GM23338 (cell line): ENCODE measurements around the gene C20orf204. TPM values are rescaled to one million over a fixed set of nuclear protein-coding genes. Genes with fewer than 3 reads are reported as not detected.

ENCODE experiments used
- ATAC-seq: fragments of 200-7000 bp; cut with Tn5 transposase; 3 replicates; pipeline ENCODE4 v1.9.1; 2020
- DNase-seq: peaks from one replicate; pipeline ENCODE4 v3.0.0-alpha.2; 2015; ENCODE audit warnings: low spot score
- H2AFZ ChIP-seq: fragments of 200-600 bp; sonication (generic); 2 replicates; pipeline ENCODE4 v1.8.0; 2016; ENCODE audit warnings: antibody characterized with exemption, mild to moderate bottlenecking, moderate library complexity
- H3F3A ChIP-seq: fragments of 200-600 bp; sonication (generic); replicated peaks from 2 replicates; pipeline ENCODE4 v1.8.0; 2017; ENCODE audit warnings: antibody characterized with exemption, mixed run types, low read depth
- H3K27ac ChIP-seq: fragments of 200-600 bp; sonication (generic); 2 replicates; pipeline ENCODE4 v1.6.1; 2016; ENCODE audit warnings: low read depth
- H3K27me3 ChIP-seq: fragments of 200-600 bp; sonication (generic); 2 replicates; pipeline ENCODE4 v1.8.0; 2016; ENCODE audit warnings: mild to moderate bottlenecking, mixed run types, moderate library complexity; ENCODE audit not compliant: insufficient read depth
- H3K36me3 ChIP-seq: fragments of 200-600 bp; sonication (generic); 2 replicates; pipeline ENCODE4 v1.8.0; 2016; ENCODE audit warnings: mild to moderate bottlenecking; ENCODE audit not compliant: insufficient read depth
- H3K4me1 ChIP-seq: fragments of 200-600 bp; sonication (generic); 2 replicates; pipeline ENCODE4 v1.8.0; 2016; ENCODE audit warnings: mild to moderate bottlenecking, moderate library complexity; ENCODE audit not compliant: insufficient read depth
- H3K4me2 ChIP-seq: fragments of 200-600 bp; sonication (generic); 2 replicates; pipeline ENCODE4 v1.7.1; 2017; ENCODE audit warnings: mixed run types
- H3K4me3 ChIP-seq: fragments of 200-600 bp; sonication (generic); 2 replicates; pipeline ENCODE4 v1.6.1; 2016; ENCODE audit warnings: mixed run types
- H3K79me2 ChIP-seq: fragments of 200-600 bp; sonication (generic); replicated peaks from 2 replicates; pipeline ENCODE4 v1.8.0; 2017; ENCODE audit warnings: mild to moderate bottlenecking; ENCODE audit not compliant: insufficient read depth
- H3K9me2 ChIP-seq: fragments of 200-600 bp; sonication (generic); 2 replicates; pipeline ENCODE4 v1.8.0; 2017; ENCODE audit not compliant: insufficient read depth
- H4K20me1 ChIP-seq: fragments of 200-600 bp; sonication (generic); replicated peaks from 2 replicates; pipeline ENCODE4 v1.8.0; 2017; ENCODE audit warnings: mild to moderate bottlenecking; ENCODE audit not compliant: insufficient read depth
- H3K27ac Mint-ChIP-seq: 2 replicates; pipeline ENCODE4 v1.8.0; 2020; ENCODE audit warnings: inconsistent platforms, mild to moderate bottlenecking, moderate library complexity, mixed read lengths
- H3K27me3 Mint-ChIP-seq: 3 replicates; pipeline ENCODE4 v1.8.0; 2022; ENCODE audit warnings: low read depth, mild to moderate bottlenecking, moderate library complexity, mixed read lengths, inconsistent platforms; ENCODE audit not compliant: insufficient read depth, poor library complexity
- H3K36me3 Mint-ChIP-seq: 3 replicates; pipeline ENCODE4 v1.8.0; 2021; ENCODE audit warnings: low read depth, mild to moderate bottlenecking, inconsistent platforms, moderate library complexity, mixed read lengths
- H3K4me1 Mint-ChIP-seq: 3 replicates; pipeline ENCODE4 v1.8.0; 2020; ENCODE audit warnings: mild to moderate bottlenecking, inconsistent platforms, mixed read lengths
- H3K4me3 Mint-ChIP-seq: 3 replicates; pipeline ENCODE4 v1.8.0; 2021; ENCODE audit warnings: moderate library complexity, mild to moderate bottlenecking, inconsistent platforms, mixed read lengths
- H3K9me3 Mint-ChIP-seq: 3 replicates; pipeline ENCODE4 v1.8.0; 2020; ENCODE audit warnings: moderate library complexity, mild to moderate bottlenecking, inconsistent platforms, mixed read lengths
- CREB1 ChIP-seq: fragments of 250-450 bp; sonication (Bioruptor Pico); IDR thresholded peaks from 2 replicates; pipeline ENCODE4 v1.5.0; 2020; ENCODE audit warnings: low read depth, mild to moderate bottlenecking, moderate library complexity
- EZH2 ChIP-seq: fragments of 200-600 bp; sonication (generic); IDR thresholded peaks from one replicate; pipeline ENCODE4 v1.8.0; 2017; ENCODE audit warnings: antibody characterized with exemption, mild to moderate bottlenecking, low read depth; ENCODE audit not compliant: unreplicated experiment
- EZH2phosphoT487 ChIP-seq: fragments of 200-600 bp; sonication (generic); IDR thresholded peaks from one replicate; pipeline ENCODE4 v1.8.1; 2018; ENCODE audit warnings: antibody characterized with exemption; ENCODE audit not compliant: unreplicated experiment
- JUNB ChIP-seq: IDR thresholded peaks from one replicate; pipeline ENCODE4 v1.6.1; 2016; ENCODE audit warnings: antibody characterized with exemption; ENCODE audit not compliant: unreplicated experiment
- NANOG ChIP-seq: IDR thresholded peaks from 2 replicates; pipeline ENCODE4 v1.6.1; 2016; ENCODE audit warnings: antibody characterized with exemption, borderline replicate concordance
- POLR2AphosphoS5 ChIP-seq: IDR thresholded peaks from 2 replicates; pipeline ENCODE4 v1.6.1; 2016; ENCODE audit warnings: antibody characterized with exemption, low read depth
- STAT1 ChIP-seq: IDR thresholded peaks from one replicate; pipeline ENCODE4 v1.6.1; 2016; ENCODE audit warnings: antibody characterized with exemption; ENCODE audit not compliant: unreplicated experiment
- ZNF114 ChIP-seq: fragments of 250-450 bp; sonication (Bioruptor Pico); IDR thresholded peaks from 2 replicates; pipeline ENCODE4 v1.5.0; 2020; ENCODE audit warnings: mild to moderate bottlenecking, moderate library complexity
- ZNF331 ChIP-seq: fragments of 250-450 bp; sonication (Bioruptor Pico); IDR thresholded peaks from 2 replicates; pipeline ENCODE4 v1.5.0; 2020; ENCODE audit warnings: low read depth, mild to moderate bottlenecking, moderate library complexity
- polyA plus RNA-seq: library from polyadenylated mRNA; unstranded; fragments of >200 nt; fragmentation: Nextera tagmentation; extraction: Ambion mirVana; gene quantifications from 2 replicates; pipeline ENCODE4 v1.2.1, GENCODE V29; 2016
- total RNA-seq: library from RNA; depleted of rRNA; stranded (reverse); fragments of >200 nt; shearing (Covaris generic); gene quantifications from 2 replicates; pipeline ENCODE4 v1.2.3, GENCODE V29; 2014
- TF ChIP-seq, protein P1 (sequence below), 2 experiments: fragments of 200-600 bp in 1 of 2; sonication (generic) in 1 of 2; conservative IDR thresholded peaks; 2 replicates each; pipeline versions ENCODE4 v1.5.1 to v1.6.1; 2016 to 2017; ENCODE audit warnings: antibody characterized with exemption in 2 of 2, low read depth in 2 of 2, mild to moderate bottlenecking in 2 of 2, moderate library complexity in 1 of 2
- TF ChIP-seq, protein P2 (sequence below): IDR thresholded peaks from 2 replicates; pipeline ENCODE4 v1.6.1; 2016; ENCODE audit warnings: antibody characterized with exemption
- TF ChIP-seq, protein P3 (sequence below): fragments of 250-450 bp; sonication (Bioruptor Pico); IDR thresholded peaks from 2 replicates; pipeline ENCODE4 v1.5.0; 2020; ENCODE audit warnings: mild to moderate bottlenecking, moderate library complexity
- TF ChIP-seq, protein P4 (sequence below): IDR thresholded peaks from one replicate; pipeline ENCODE4 v1.6.1; 2018; ENCODE audit warnings: antibody characterized with exemption; ENCODE audit not compliant: unreplicated experiment

The C20orf204 gene
- total and polyA plus RNA-seq, 2 experiments from 2014 or later: 0.73 to 0.82 TPM

DNA sequence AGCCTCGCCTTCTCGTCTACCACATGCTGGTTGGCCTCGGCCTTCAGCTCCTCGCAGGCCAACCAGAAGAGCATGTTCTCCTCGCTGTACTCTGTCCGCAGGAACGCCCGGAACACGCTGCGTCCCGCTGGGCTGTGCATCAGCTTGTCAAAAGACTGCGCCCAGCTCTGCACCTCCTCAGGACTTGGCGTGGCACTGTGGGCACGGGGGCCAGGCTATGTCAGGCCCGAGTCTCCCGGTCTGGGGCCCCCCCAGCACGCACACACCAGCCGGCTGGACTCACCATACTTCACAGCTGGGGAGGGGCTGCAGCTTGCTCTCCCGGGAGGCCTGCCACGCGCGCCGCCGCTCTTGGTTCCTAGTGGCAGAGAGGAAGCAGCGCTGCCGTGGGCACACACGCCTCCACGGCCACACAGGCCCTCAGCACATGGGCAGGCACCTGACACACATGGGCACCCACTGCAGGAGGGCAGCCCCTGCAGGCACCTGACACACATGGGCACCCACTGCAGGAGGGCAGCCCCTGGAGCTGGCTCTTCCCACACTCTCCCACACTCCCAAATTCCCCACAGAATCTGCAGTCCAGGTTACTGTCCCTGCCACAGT lies 38.3 kb downstream of the C20orf204 start:
- Histone ChIP-seq H3K27ac (no peak overlapping the region), H3F3A (no peaks in the 10 kb centered on the region), H3K36me3 (no peaks in the 10 kb centered on the region), H3K4me1 (peaks cover 11% of the 10 kb centered on the region; the same call in 1 of the 2 replicates), H3K9me2 (no peaks in the 10 kb centered on the region), H2AFZ (no peak overlapping the region), H3K4me3 (no peak overlapping the region), H4K20me1 (no peaks in the 10 kb centered on the region), H3K27me3 (no peaks in the 10 kb centered on the region), H3K79me2 (no peaks in the 10 kb centered on the region), H3K4me2 (no peak overlapping the region)
- H3K9me3 Mint-ChIP-seq: no peaks in the 10 kb centered on the region
- H3K36me3 Mint-ChIP-seq: peaks cover 2% of the 10 kb centered on the region; the same call in 1 of the 3 replicates
- no peak overlapping the region for H3K4me3 Mint-ChIP-seq
- H3K27me3 Mint-ChIP-seq: peaks cover 6% of the 10 kb centered on the region
- TF ChIP-seq ZNF331 (CRISPR knock-in tag) (no peak), CREB1 (no peak), EZH2 (no peak), JUNB (no peak), POLR2AphosphoS5 (no peak), STAT1 (no peak), NANOG (no peak), EZH2phosphoT487 (no peak), ZNF114 (CRISPR knock-in tag) (no peak)
- TF ChIP-seq, protein P1, sequence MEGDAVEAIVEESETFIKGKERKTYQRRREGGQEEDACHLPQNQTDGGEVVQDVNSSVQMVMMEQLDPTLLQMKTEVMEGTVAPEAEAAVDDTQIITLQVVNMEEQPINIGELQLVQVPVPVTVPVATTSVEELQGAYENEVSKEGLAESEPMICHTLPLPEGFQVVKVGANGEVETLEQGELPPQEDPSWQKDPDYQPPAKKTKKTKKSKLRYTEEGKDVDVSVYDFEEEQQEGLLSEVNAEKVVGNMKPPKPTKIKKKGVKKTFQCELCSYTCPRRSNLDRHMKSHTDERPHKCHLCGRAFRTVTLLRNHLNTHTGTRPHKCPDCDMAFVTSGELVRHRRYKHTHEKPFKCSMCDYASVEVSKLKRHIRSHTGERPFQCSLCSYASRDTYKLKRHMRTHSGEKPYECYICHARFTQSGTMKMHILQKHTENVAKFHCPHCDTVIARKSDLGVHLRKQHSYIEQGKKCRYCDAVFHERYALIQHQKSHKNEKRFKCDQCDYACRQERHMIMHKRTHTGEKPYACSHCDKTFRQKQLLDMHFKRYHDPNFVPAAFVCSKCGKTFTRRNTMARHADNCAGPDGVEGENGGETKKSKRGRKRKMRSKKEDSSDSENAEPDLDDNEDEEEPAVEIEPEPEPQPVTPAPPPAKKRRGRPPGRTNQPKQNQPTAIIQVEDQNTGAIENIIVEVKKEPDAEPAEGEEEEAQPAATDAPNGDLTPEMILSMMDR (conservative IDR thresholded peaks at IDR 0.05; ENCODE audit: low read depth in 2 of 2): no peak
- TF ChIP-seq, protein P2, sequence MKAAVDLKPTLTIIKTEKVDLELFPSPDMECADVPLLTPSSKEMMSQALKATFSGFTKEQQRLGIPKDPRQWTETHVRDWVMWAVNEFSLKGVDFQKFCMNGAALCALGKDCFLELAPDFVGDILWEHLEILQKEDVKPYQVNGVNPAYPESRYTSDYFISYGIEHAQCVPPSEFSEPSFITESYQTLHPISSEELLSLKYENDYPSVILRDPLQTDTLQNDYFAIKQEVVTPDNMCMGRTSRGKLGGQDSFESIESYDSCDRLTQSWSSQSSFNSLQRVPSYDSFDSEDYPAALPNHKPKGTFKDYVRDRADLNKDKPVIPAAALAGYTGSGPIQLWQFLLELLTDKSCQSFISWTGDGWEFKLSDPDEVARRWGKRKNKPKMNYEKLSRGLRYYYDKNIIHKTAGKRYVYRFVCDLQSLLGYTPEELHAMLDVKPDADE: no peak
- TF ChIP-seq, protein P3, sequence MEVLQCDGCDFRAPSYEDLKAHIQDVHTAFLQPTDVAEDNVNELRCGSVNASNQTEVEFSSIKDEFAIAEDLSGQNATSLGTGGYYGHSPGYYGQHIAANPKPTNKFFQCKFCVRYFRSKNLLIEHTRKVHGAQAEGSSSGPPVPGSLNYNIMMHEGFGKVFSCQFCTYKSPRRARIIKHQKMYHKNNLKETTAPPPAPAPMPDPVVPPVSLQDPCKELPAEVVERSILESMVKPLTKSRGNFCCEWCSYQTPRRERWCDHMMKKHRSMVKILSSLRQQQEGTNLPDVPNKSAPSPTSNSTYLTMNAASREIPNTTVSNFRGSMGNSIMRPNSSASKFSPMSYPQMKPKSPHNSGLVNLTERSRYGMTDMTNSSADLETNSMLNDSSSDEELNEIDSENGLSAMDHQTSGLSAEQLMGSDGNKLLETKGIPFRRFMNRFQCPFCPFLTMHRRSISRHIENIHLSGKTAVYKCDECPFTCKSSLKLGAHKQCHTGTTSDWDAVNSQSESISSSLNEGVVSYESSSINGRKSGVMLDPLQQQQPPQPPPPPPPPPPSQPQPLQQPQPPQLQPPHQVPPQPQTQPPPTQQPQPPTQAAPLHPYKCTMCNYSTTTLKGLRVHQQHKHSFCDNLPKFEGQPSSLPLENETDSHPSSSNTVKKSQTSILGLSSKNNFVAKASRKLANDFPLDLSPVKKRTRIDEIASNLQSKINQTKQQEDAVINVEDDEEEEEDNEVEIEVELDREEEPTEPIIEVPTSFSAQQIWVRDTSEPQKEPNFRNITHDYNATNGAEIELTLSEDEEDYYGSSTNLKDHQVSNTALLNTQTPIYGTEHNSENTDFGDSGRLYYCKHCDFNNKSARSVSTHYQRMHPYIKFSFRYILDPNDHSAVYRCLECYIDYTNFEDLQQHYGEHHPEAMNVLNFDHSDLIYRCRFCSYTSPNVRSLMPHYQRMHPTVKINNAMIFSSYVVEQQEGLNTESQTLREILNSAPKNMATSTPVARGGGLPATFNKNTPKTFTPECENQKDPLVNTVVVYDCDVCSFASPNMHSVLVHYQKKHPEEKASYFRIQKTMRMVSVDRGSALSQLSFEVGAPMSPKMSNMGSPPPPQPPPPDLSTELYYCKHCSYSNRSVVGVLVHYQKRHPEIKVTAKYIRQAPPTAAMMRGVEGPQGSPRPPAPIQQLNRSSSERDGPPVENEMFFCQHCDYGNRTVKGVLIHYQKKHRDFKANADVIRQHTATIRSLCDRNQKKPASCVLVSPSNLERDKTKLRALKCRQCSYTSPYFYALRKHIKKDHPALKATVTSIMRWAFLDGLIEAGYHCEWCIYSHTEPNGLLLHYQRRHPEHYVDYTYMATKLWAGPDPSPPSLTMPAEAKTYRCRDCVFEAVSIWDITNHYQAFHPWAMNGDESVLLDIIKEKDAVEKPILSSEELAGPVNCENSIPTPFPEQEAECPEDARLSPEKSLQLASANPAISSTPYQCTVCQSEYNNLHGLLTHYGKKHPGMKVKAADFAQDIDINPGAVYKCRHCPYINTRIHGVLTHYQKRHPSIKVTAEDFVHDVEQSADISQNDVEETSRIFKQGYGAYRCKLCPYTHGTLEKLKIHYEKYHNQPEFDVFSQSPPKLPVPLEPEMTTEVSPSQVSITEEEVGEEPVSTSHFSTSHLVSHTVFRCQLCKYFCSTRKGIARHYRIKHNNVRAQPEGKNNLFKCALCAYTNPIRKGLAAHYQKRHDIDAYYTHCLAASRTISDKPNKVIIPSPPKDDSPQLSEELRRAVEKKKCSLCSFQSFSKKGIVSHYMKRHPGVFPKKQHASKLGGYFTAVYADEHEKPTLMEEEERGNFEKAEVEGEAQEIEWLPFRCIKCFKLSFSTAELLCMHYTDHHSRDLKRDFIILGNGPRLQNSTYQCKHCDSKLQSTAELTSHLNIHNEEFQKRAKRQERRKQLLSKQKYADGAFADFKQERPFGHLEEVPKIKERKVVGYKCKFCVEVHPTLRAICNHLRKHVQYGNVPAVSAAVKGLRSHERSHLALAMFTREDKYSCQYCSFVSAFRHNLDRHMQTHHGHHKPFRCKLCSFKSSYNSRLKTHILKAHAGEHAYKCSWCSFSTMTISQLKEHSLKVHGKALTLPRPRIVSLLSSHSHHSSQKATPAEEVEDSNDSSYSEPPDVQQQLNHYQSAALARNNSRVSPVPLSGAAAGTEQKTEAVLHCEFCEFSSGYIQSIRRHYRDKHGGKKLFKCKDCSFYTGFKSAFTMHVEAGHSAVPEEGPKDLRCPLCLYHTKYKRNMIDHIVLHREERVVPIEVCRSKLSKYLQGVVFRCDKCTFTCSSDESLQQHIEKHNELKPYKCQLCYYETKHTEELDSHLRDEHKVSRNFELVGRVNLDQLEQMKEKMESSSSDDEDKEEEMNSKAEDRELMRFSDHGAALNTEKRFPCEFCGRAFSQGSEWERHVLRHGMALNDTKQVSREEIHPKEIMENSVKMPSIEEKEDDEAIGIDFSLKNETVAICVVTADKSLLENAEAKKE: no peak
- TF ChIP-seq, protein P4, sequence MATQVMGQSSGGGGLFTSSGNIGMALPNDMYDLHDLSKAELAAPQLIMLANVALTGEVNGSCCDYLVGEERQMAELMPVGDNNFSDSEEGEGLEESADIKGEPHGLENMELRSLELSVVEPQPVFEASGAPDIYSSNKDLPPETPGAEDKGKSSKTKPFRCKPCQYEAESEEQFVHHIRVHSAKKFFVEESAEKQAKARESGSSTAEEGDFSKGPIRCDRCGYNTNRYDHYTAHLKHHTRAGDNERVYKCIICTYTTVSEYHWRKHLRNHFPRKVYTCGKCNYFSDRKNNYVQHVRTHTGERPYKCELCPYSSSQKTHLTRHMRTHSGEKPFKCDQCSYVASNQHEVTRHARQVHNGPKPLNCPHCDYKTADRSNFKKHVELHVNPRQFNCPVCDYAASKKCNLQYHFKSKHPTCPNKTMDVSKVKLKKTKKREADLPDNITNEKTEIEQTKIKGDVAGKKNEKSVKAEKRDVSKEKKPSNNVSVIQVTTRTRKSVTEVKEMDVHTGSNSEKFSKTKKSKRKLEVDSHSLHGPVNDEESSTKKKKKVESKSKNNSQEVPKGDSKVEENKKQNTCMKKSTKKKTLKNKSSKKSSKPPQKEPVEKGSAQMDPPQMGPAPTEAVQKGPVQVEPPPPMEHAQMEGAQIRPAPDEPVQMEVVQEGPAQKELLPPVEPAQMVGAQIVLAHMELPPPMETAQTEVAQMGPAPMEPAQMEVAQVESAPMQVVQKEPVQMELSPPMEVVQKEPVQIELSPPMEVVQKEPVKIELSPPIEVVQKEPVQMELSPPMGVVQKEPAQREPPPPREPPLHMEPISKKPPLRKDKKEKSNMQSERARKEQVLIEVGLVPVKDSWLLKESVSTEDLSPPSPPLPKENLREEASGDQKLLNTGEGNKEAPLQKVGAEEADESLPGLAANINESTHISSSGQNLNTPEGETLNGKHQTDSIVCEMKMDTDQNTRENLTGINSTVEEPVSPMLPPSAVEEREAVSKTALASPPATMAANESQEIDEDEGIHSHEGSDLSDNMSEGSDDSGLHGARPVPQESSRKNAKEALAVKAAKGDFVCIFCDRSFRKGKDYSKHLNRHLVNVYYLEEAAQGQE: no peak
- no peak for ATAC-seq
- DNase-seq: no peak
- peaks cover 9% of the 10 kb centered on the region; the same call in 2 of the 3 replicates for H3K4me1 Mint-ChIP-seq
- no peak overlapping the region for H3K27ac Mint-ChIP-seq
